ENCODE measurements around the gene CACNA1G. TPM values are rescaled to one million over a fixed set of nuclear protein-coding genes. Genes with fewer than 3 reads are reported as not detected.

The CACNA1G gene
- polyA plus RNA-seq, 1 donor, result 7.9 TPM

DNA sequence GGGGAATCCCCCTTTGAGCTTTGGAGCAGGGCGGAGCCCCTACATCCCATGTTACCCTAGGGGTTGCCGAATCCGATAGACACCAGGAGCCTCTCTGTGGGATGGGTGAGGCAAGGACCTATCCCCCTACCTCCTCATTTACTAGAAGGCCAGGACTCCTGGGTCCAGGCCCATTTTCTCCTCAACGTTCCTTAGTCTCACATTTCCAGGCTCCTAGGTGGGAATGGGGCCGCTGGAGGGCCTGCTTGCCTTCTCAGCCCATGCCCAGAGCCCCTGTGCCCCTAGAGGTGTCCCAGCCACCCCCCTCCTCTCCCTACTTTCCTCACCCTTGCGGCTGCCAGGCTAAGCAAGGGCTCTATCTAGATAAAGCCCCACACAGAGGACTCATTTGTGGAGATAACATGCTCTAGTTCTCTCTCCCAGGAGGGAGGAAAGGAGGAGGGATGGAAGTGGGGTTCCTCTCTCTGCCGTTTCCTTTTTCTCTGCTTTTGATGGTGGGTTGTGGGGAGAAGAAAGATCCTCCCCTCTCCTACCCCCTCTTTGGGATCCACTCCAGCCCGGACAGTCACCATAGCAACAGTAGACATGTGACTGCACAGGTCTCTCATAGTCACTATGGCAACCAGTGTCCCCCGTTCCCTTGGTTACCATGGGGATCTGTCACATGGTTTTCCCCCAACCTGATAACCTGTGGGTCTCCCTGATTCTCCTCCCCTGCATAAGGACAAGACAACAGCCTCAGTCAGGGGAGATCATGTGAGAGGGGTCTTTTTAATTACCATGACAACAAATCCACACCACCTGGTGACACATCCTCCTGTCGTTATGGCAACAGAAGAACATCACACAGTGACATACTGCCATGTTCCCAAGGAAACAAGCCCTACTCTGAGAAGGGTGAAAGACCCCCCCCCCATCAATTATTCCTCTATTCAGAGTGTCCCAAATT, 5.2 kb downstream of the CACNA1G start:
- no peak for DNase-seq

- no peak for DNase-seq
Observed at GRCh38 chr17:50566886-50567285, 6.4 kb downstream of the CACNA1G start.

DNA sequence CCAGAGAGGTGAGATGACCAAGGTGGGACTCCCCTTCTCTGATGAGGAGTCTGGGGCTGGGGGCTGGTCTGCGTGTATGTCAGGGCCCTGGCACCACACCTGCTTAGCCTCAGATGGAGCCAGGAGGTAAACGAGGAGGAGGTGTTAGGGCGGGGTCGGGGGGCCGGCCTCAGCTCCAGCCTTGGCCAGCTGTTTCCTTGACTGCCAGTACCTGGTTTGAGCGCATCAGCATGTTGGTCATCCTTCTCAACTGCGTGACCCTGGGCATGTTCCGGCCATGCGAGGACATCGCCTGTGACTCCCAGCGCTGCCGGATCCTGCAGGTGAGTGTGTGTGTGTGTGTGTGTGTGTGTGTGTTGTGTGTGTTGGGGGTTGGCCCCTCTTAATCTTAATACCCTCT, 8.1 kb downstream of the CACNA1G start:
- no peak for DNase-seq

- no peak for DNase-seq
Observed at GRCh38 chr17:50569592-50569991, 9.1 kb downstream of the CACNA1G start.

DNA sequence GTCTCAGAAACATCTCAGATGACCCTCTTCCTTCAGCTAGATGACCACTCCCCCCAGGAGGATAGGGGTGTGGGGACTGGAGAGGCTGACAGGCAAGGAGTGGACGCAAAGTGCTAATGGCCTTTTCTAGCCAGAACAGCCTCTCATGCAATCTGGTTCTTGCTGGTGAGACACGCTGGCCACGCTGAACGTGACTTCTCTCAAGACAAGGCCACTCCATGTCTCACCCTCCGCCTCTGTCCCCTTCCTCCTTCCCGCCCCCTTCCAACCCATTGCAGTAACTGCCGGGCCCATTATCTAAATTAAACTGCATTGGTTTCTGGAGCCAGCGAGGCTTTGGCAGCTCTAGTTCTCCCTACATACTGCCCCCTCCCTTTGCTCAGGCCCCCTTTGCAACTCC, 9.5 kb downstream of the CACNA1G start:
- DNase-seq, result no peak

DNA sequence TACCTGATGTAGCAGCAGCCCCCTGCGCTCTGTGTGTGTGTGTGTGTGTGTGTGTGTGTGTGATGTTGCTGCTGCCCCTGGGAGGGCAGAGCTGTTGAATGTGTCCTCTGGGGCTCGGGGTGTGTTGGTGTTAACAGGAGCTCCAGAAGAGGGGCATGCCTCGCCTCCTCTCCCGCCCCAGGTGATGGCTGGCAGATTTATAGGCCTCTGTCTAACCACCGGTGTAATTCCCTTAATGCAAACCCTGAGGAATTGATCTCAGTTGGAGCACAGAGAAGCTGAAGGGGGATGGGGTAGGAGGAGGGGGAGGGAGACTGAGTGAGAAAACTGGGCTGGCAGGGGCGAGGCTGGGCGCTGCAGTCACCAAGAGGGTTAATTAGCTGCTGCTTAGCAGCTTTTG, 10.0 kb downstream of the CACNA1G start:
- DNase-seq, result no peak

- DNase-seq, result no peak
Observed at GRCh38 chr17:50571681-50572080, 11.2 kb downstream of the CACNA1G start.

- DNase-seq, result no peak
Observed at GRCh38 chr17:50572541-50572940, 12.0 kb downstream of the CACNA1G start.

GRCh38 chr17:50573866-50574611, 13.5 kb downstream of the CACNA1G start:
- no peak for DNase-seq

DNA sequence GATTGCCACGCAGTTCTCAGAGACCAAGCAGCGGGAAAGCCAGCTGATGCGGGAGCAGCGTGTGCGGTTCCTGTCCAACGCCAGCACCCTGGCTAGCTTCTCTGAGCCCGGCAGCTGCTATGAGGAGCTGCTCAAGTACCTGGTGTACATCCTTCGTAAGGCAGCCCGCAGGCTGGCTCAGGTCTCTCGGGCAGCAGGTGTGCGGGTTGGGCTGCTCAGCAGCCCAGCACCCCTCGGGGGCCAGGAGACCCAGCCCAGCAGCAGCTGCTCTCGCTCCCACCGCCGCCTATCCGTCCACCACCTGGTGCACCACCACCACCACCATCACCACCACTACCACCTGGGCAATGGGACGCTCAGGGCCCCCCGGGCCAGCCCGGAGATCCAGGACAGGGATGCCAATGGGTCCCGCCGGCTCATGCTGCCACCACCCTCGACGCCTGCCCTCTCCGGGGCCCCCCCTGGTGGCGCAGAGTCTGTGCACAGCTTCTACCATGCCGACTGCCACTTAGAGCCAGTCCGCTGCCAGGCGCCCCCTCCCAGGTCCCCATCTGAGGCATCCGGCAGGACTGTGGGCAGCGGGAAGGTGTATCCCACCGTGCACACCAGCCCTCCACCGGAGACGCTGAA, 15.2 kb downstream of the CACNA1G start:
- no peak for DNase-seq

GRCh38 chr17:50576864-50577263, 16.3 kb downstream of the CACNA1G start:
- no peak for DNase-seq

- DNase-seq, result no peak
Observed at GRCh38 chr17:50577451-50577954, 17.0 kb downstream of the CACNA1G start.

GRCh38 chr17:50578173-50578572, 17.7 kb downstream of the CACNA1G start:
- DNase-seq, result no peak

DNA sequence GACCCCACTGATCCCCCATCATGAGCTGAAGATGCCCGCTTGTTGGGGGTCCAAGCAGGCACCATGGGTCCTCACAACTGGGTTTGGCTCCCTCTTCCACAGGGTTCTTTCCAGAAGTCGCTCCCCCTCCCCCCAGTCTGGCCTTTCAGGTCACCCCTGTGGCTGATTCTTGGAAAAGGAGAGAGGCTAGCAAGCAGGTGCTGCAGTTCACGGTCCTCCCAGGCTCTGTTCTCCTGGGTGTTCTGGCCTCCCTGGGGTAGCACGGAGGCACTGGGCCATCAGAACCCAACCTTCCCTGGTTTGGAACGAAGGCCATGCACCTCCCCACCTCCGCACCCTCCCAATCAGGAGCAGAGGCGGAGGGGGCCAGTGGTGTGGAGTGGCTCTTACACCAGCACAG, 18.9 kb downstream of the CACNA1G start:
- DNase-seq, result no peak

DNA sequence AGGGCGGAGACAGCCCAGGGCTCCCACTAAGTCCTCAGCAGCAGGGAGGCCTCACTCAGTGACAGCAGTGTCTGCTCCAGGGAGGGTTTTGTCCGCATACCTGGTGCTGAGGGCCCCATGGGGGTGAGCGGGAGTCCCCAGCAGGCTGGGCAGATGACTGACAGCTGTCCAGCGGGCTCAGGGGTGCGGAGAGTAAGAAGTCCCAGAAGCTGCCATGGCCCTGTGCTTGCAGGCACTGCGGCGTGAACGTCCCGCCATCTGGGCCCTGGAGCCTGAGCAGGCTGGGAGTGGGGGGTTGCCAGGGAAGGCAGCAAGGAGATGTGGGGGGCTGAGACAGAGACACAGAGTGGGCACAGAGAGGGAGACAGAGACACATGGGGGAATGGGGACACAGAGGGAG, 20.1 kb downstream of the CACNA1G start:
- no peak for DNase-seq

GRCh38 chr17:50581316-50581715, 20.8 kb downstream of the CACNA1G start:
- no peak for DNase-seq

DNA sequence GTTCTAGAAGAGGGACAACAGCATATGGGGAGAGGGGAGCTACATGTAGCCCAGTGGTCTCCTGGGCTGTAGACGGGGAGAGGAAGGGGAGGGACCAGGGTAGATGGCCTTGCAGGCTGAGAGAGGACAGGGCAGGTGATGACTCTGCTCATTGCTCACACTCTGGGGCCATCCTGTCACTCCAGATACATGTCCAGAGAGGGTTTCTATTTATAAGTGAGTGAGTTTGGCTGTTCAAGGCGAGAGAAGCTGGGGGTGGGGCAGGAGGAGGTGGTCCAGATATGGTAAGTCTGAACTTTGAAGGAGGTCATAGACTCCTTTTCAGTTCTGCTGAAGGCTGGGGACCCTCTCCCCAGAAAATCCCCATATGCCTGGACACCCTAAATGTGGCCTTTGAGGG, 22.2 kb downstream of the CACNA1G start:
- DNase-seq, result no peak

- DNase-seq, result no peak
Observed at GRCh38 chr17:50583641-50584040, 23.1 kb downstream of the CACNA1G start.

- DNase-seq, result no peak
Observed at GRCh38 chr17:50584116-50584515, 23.6 kb downstream of the CACNA1G start.

DNA sequence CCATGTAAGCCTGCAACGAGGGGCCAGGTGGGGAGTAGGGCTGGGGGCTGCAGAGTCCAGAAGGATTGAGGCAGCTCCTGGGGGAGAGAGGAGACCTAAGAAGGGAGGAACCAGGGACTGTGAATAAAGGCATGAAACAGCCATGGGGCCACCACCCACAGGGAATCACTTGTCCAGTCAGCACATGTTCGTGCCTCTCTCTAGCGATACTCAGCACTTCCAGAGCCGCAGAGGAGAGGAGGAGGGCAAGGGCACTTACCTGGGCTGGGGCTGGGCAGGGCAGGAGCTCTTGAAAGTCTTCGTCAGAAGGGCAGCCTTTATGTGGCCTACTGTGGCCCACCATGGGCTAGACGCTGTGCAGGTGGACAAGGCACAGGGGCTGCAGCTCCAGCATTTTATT, 24.2 kb downstream of the CACNA1G start:
- no peak for DNase-seq

DNA sequence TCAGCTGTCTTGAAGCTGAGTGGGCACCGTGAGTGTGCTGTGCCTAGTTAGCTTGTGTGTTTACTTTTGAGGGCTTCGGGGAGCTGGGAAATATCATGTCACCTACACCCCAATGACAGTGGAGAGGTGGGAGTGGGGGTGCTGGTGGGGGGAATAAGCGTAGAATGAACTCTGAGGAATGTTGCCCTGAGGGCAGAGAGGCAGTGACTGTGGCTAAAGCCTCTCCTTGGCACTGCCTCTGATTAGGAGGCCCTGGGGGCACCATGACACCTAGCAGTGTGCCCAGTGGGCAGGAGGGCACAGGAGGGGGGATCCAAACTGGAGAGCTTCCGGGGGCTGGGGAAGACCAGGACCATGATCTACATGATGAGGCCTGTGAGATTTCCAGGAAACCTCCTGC, 24.8 kb downstream of the CACNA1G start:
- DNase-seq, result no peak

- DNase-seq, result no peak
Observed at GRCh38 chr17:50585891-50586290, 25.4 kb downstream of the CACNA1G start.

Data from left kidney (tissue), 2 donors.